Suprapubic skin (tissue), 4 donors: ENCODE data around the gene S100B. TPM values are rescaled to one million over a fixed set of nuclear protein-coding genes. Genes with fewer than 3 reads are reported as not detected.
"Not testable (repeated sequence)": the region's sequence is repeated elsewhere in the genome, so short reads cannot be mapped to it uniquely, and the experiment has no call there.

Experiments used
- DNase-seq, 2 donors: peaks; one replicate each; pipeline ENCODE4 v3.0.0-alpha.2; 2019; ENCODE audit warnings: low spot score in 2 of 2
- H3K27ac ChIP-seq: fragments of 200-600 bp; sonication (generic); one replicate; pipeline ENCODE4 v1.5.1; 2019
- H3K27me3 ChIP-seq: fragments of 200-600 bp; sonication (generic); one replicate; pipeline ENCODE4 v1.5.1; 2019
- H3K36me3 ChIP-seq: fragments of 200-600 bp; sonication (generic); one replicate; pipeline ENCODE4 v1.5.1; 2019
- H3K4me1 ChIP-seq: fragments of 200-600 bp; sonication (generic); one replicate; pipeline ENCODE4 v1.5.1; 2019
- H3K4me3 ChIP-seq: fragments of 200-600 bp; sonication (generic); one replicate; pipeline ENCODE4 v1.5.1; 2019; ENCODE audit warnings: mild to moderate bottlenecking
- H3K9me3 ChIP-seq: fragments of 200-600 bp; sonication (generic); one replicate; pipeline ENCODE4 v1.5.1; 2019
- CTCF ChIP-seq, 2 donors: fragments of 200-600 bp in 1 of 2; fragments of 450-650 bp in 1 of 2; sonication (generic) in 1 of 2; IDR thresholded peaks; one replicate each; pipeline ENCODE4 v1.5.1; 2016 to 2019; ENCODE audit warnings: antibody characterized with exemption in 2 of 2, mild to moderate bottlenecking in 1 of 2, moderate library complexity in 1 of 2
- EP300 ChIP-seq: sonication (generic); formaldehyde crosslinking; IDR thresholded peaks from one replicate; pipeline ENCODE4 v1.6.1; 2017; ENCODE audit warnings: antibody characterized with exemption
- POLR2A ChIP-seq, 2 donors: fragments of 450-650 bp; IDR thresholded peaks; one replicate each; pipeline ENCODE4 v1.6.1; 2017; ENCODE audit warnings: antibody characterized with exemption in 2 of 2, mild to moderate bottlenecking in 2 of 2, moderate library complexity in 2 of 2
- POLR2AphosphoS5 ChIP-seq, 3 donors: sonication (generic); formaldehyde crosslinking; IDR thresholded peaks; one replicate each; pipeline ENCODE4 v1.6.1; 2017; ENCODE audit warnings: antibody characterized with exemption in 3 of 3
- WGBS: methylation state at CpG from one replicate; pipeline ENCODE4 v1.1.5; 2018; 5-methylcytosine and 5-hydroxymethylcytosine counted together
- total RNA-seq, 4 donors: library from RNA; depleted of rRNA; stranded (reverse); fragments of >200 nt; gene quantifications; one replicate each; pipeline ENCODE4 v1.1.0, GENCODE V29; 2016

Gene S100B
- total RNA-seq, 4 donors from 2014 or later, result 11.4 to 16.5 (median 14.2) TPM

GRCh38 chr21:46596201-46596600 lies 8.7 kb downstream of the S100B start:
- H3K27ac ChIP-seq, result no peak overlapping the region
- DNase-seq, result no peak
- H3K36me3 ChIP-seq, result no peaks in the 10 kb centered on the region
- H3K4me3 ChIP-seq, result no peak overlapping the region
- H3K9me3 ChIP-seq, result peaks cover 5% of the 10 kb centered on the region
- 80% methylated on average over 1 of the region's 1 CpG for WGBS
- TF ChIP-seq CTCF (IDR thresholded peaks at IDR 0.05) (no peak), EP300 (no peak)
- no peaks in the 10 kb centered on the region for H3K27me3 ChIP-seq
- peaks cover 6% of the 10 kb centered on the region for H3K4me1 ChIP-seq

- H3K27me3 ChIP-seq, result no peaks in the 10 kb centered on the region
- H3K27ac ChIP-seq, result no peak overlapping the region
- WGBS, result 89% methylated on average over 6 of the region's 8 CpGs
- no peak for TF ChIP-seq POLR2AphosphoS5 (IDR thresholded peaks at IDR 0.05)
- TF ChIP-seq EP300, result no peak
- TF ChIP-seq CTCF (IDR thresholded peaks at IDR 0.05), result no peak
- no peak for TF ChIP-seq POLR2A (IDR thresholded peaks at IDR 0.05)
- H3K9me3 ChIP-seq, result peaks cover 5% of the 10 kb centered on the region
- H3K36me3 ChIP-seq, result no peaks in the 10 kb centered on the region
- H3K4me3 ChIP-seq, result no peak overlapping the region
- DNase-seq, result no peak
- peaks cover 6% of the 10 kb centered on the region for H3K4me1 ChIP-seq
Observed at GRCh38 chr21:46594276-46594675, 10.6 kb downstream of the S100B start.

DNA sequence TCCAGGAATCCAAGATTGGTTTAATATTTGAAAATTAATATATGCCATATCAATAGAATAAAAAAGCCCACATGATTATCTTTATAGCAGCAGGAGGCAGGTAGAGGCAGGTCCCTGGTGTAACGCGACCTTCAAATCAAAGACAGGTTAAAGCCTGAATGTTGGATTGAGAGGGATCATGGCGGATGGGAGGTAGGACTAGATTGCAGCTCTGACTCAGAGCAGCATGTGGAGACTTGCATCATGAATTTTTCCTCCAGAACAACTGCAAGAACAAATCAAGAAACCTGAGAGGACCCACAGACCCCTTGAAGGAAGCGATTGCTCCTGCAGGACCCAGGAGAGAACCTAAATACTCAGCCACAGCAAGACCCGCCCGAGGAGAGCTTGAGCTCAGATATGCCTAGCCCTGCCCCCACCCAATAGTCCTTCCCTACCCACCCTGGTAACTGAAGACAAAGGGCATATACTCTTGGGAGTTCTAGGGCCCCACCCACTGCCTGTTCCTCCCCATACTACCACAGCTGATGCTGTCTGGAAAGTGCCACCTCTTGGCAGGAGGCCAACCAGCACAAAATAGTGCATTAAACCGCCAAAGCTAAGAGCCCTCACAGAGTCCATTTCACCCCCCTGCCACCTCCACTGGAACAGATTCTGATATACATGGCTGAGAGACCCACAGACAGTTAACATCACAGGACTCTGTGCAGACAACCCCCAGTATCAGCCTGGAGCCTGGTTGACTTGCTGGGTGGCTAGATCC lies 19.5 kb downstream of the S100B start:
- WGBS, result 45% methylated on average over 7 of the region's 7 CpGs
- Histone ChIP-seq H3K36me3 (no peaks in the 10 kb centered on the region), H3K9me3 (peaks cover 4% of the 10 kb centered on the region), H3K27ac (peak overlapping the region; percentile 18), H3K4me1 (no peaks in the 10 kb centered on the region), H3K27me3 (no peaks in the 10 kb centered on the region), H3K4me3 (no peak overlapping the region)
- TF ChIP-seq CTCF (IDR thresholded peaks at IDR 0.05), result no peak
- no peak for TF ChIP-seq POLR2A (IDR thresholded peaks at IDR 0.05)
- TF ChIP-seq POLR2AphosphoS5 (IDR thresholded peaks at IDR 0.05), result no peak
- TF ChIP-seq EP300, result no peak
- no peak for DNase-seq

GRCh38 chr21:46581780-46582307 lies 23.0 kb downstream of the S100B start:
- H3K9me3 ChIP-seq, result peaks cover 10% of the 10 kb centered on the region

DNA sequence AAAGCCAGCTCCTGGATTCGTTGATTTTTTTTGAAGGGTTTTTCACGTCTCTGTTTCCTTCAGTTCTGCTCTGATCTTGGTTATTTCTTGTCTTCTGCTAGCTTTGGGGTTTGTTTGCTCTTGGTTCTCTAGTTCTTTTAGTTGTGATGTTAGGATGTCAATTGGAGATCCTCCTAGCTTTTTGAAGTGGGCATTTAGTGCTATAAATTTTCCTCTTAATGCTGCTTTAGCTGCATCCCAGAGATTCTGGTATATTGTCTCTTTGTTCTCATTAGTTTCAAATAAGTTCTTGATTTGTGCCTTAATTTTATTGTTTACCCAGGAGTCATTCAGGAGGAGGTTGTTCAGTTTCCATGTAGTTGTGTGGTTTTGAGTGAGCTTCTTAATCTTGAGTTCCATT lies 25.5 kb downstream of the S100B start:
- not testable (repeated sequence) for H3K27me3 ChIP-seq, H3K27ac ChIP-seq, DNase-seq, H3K9me3 ChIP-seq, H3K4me3 ChIP-seq, H3K4me1 ChIP-seq, H3K36me3 ChIP-seq
- 100% methylated on average over 2 of the region's 2 CpGs for WGBS

More at GRCh38 chr21:46581780-46582307, 23.0 kb downstream of the S100B start:
- no peak for TF ChIP-seq POLR2A (IDR thresholded peaks at IDR 0.05)
- no peak for TF ChIP-seq POLR2AphosphoS5 (IDR thresholded peaks at IDR 0.05)
- no peak for TF ChIP-seq CTCF (IDR thresholded peaks at IDR 0.05)
- no peak for TF ChIP-seq EP300
- Histone ChIP-seq H3K36me3 (no peaks in the 10 kb centered on the region), H3K27ac (no peak overlapping the region), H3K27me3 (no peaks in the 10 kb centered on the region), H3K4me3 (no peak overlapping the region), H3K4me1 (no peaks in the 10 kb centered on the region)
- DNase-seq, result no peak
- 100% methylated on average over 5 of the region's 5 CpGs for WGBS

GRCh38 chr21:46577786-46578185 lies 27.1 kb downstream of the S100B start:
- not testable (repeated sequence) for H3K27ac ChIP-seq, H3K27me3 ChIP-seq, H3K4me1 ChIP-seq, H3K9me3 ChIP-seq, H3K4me3 ChIP-seq, H3K36me3 ChIP-seq, DNase-seq
- 98% methylated on average over 5 of the region's 5 CpGs for WGBS
